SK-N-MC (cell line): ENCODE measurements around the gene PNPO.

ENCODE experiments used
- EZH2 ChIP-seq: fragments of 200-600 bp; sonication (generic); IDR thresholded peaks from one replicate; pipeline ENCODE4 v1.6.1; 2017; ENCODE audit warnings: antibody characterized with exemption
- FOXP2 ChIP-seq: optimal IDR thresholded peaks from 2 replicates; pipeline ENCODE3; 2011; ENCODE audit warnings: mild to moderate bottlenecking, moderate library complexity; ENCODE audit not compliant: insufficient read depth; ENCODE audit errors: extremely low read length, control extremely low read depth

- no peak for TF ChIP-seq EZH2
- TF ChIP-seq FOXP2: no peak
Observed at GRCh38 chr17:47962901-47963300, 21.5 kb downstream of the PNPO start.
